Breast epithelium (tissue), 4 donors: Measurements from ENCODE around the gene DDX49. TPM values are rescaled to one million over a fixed set of nuclear protein-coding genes. Genes with fewer than 3 reads are reported as not detected.

Experiments used
- DNase-seq, 2 donors: peaks; one replicate each; pipeline ENCODE4 v3.0.0-alpha.2; 2019; ENCODE audit warnings: low spot score in 2 of 2
- H3K27ac ChIP-seq, 2 donors: fragments of 200-600 bp; sonication (generic) in 1 of 2; one replicate each; pipeline ENCODE4 v1.5.1; 2016 to 2019; ENCODE audit warnings: mild to moderate bottlenecking in 1 of 2
- H3K27me3 ChIP-seq, 2 donors: fragments of 200-600 bp; sonication (generic) in 1 of 2; one replicate each; pipeline versions ENCODE4 v1.5.1 to v1.6.0; 2017 to 2019; ENCODE audit warnings: control low read depth in 1 of 2, mild to moderate bottlenecking in 1 of 2
- H3K36me3 ChIP-seq: fragments of 200-600 bp; one replicate; pipeline ENCODE4 v1.5.1; 2019
- H3K4me1 ChIP-seq, 2 donors: fragments of 200-600 bp; sonication (generic); one replicate each; pipeline ENCODE4 v1.5.1; 2016 to 2019; ENCODE audit warnings: control low read depth in 1 of 2
- H3K4me3 ChIP-seq, 3 donors: fragments of 200-600 bp; sonication (generic); 1 replicate in 2 of 3; 2 replicates in 1 of 3; pipeline ENCODE4 v1.5.1; 2016 to 2019; ENCODE audit warnings: mild to moderate bottlenecking in 3 of 3, moderate library complexity in 2 of 3
- H3K9me3 ChIP-seq, 2 donors: fragments of 200-600 bp; sonication (generic) in 1 of 2; one replicate each; pipeline ENCODE4 v1.5.1; 2016 to 2019; ENCODE audit warnings: control low read depth in 1 of 2
- POLR2A ChIP-seq: fragments of 450-650 bp; IDR thresholded peaks from one replicate; pipeline ENCODE4 v1.6.1; 2016; ENCODE audit warnings: antibody characterized with exemption, mild to moderate bottlenecking, moderate library complexity
- POLR2AphosphoS5 ChIP-seq, 3 donors: sonication (generic); formaldehyde crosslinking; IDR thresholded peaks; one replicate each; pipeline ENCODE4 v1.6.1; 2017; ENCODE audit warnings: antibody characterized with exemption in 3 of 3
- intact Hi-C: fragments of 100-400 bp; cut with DNase I; formaldehyde crosslinking; loops from one replicate; pipeline ENCODE4 v1.15.1; 2023; ENCODE audit warnings: low total_unique reads
- total RNA-seq, 3 donors: library from RNA; depleted of rRNA; stranded (reverse); fragments of >200 nt; gene quantifications; one replicate each; pipeline ENCODE4 v1.1.0, GENCODE V29; 2016
- TF ChIP-seq, protein P1 (sequence below), 3 donors: fragments of 450-650 bp; IDR thresholded peaks; one replicate each; pipeline ENCODE4 v1.5.1; 2016 to 2017; ENCODE audit warnings: antibody characterized with exemption in 3 of 3, mild to moderate bottlenecking in 3 of 3, moderate library complexity in 3 of 3

Gene DDX49
- total RNA-seq, 3 donors from 2014 or later: 34.1 to 44.9 (median 40.2) TPM

DNA sequence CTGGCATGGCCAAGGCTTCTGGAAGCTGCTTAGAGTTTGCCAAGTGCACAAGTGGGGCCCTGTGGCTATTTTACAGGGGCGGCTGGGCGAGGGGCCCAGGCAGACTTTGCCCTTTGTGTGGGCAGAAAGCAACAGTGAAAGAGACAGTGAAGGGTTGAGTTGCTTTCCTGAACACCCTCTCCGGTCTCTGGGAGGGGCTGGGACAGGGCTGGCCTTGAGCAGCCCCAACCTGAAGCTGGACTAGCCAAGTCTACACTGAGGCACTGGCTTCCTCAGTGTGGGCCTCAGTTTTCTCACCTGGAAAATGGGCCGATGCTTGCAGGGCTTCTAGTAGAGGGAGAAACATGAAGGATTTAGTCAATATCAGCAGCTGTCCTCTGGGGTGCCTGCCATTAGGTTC lies 23.9 kb downstream of the DDX49 start:
- Histone ChIP-seq H3K9me3 (no peaks in the 10 kb centered on the region), H3K27me3 (no peaks in the 10 kb centered on the region), H3K4me3 (no peak overlapping the region), H3K4me1 (peaks cover 0 to 4% of the 10 kb centered on the region in 2 donors), H3K36me3 (no peaks in the 10 kb centered on the region), H3K27ac (no peak overlapping the region)
- no peak for TF ChIP-seq POLR2AphosphoS5 (IDR thresholded peaks at IDR 0.05)
- no peak for TF ChIP-seq POLR2A
- TF ChIP-seq, protein P1, sequence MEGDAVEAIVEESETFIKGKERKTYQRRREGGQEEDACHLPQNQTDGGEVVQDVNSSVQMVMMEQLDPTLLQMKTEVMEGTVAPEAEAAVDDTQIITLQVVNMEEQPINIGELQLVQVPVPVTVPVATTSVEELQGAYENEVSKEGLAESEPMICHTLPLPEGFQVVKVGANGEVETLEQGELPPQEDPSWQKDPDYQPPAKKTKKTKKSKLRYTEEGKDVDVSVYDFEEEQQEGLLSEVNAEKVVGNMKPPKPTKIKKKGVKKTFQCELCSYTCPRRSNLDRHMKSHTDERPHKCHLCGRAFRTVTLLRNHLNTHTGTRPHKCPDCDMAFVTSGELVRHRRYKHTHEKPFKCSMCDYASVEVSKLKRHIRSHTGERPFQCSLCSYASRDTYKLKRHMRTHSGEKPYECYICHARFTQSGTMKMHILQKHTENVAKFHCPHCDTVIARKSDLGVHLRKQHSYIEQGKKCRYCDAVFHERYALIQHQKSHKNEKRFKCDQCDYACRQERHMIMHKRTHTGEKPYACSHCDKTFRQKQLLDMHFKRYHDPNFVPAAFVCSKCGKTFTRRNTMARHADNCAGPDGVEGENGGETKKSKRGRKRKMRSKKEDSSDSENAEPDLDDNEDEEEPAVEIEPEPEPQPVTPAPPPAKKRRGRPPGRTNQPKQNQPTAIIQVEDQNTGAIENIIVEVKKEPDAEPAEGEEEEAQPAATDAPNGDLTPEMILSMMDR (IDR thresholded peaks at IDR 0.05): no peak
- no peak for DNase-seq
- intact Hi-C loops: no loop called here

DNA sequence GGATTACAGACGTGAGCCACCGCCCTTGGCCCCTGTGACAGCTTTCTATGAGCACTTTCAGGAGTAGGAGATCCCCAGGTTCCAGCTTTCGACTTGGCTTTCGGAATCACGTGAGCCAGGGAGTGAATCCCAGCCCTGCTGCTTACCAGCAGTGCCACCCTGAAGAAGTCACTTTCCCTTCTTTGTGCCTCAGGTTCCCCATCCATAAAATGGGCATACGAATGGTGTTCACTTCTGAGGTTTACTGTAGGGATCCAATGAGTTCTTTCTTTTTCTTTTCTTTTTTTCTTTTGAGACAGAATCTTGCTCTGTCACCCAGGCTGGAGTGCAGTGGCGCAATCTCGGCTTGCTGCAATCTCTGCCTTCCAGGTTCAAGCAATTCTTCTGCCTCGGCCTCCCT lies 25.8 kb downstream of the DDX49 start:
- Histone ChIP-seq H3K27me3 (no peaks in the 10 kb centered on the region), H3K4me3 (no peak overlapping the region), H3K9me3 (no peaks in the 10 kb centered on the region), H3K4me1 (no peaks in the 10 kb centered on the region), H3K36me3 (no peaks in the 10 kb centered on the region), H3K27ac (no peak overlapping the region)
- intact Hi-C loops: no loop called here
- TF ChIP-seq POLR2A (no peak), POLR2AphosphoS5 (IDR thresholded peaks at IDR 0.05) (no peak)
- TF ChIP-seq, protein P1 (IDR thresholded peaks at IDR 0.05): no peak
- no peak for DNase-seq

DNA sequence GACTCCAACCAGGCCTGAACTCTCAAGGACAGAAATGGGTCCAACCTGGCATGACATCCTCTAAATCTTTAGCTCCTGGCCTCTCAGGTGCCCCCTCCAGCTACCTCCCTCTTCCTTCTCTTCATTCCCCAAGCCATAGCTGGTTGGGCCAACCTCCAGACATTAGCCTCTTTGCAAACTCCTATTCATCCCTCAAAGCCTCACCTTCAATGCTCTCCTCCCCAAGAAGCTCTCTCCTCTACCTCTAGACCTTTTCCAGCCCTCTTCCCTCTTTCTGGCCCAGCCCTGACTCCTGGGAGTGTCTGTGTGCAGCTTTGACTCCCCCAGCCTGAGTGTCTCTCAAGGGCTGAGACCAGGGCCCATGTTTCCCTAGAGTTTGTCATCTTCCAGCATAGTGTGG lies 26.8 kb downstream of the DDX49 start:
- H3K4me3 ChIP-seq: no peak overlapping the region
- no peaks in the 10 kb centered on the region for H3K27me3 ChIP-seq
- H3K4me1 ChIP-seq: no peaks in the 10 kb centered on the region
- TF ChIP-seq POLR2AphosphoS5 (IDR thresholded peaks at IDR 0.05) (no peak), POLR2A (no peak)
- TF ChIP-seq, protein P1 (IDR thresholded peaks at IDR 0.05): no peak
- H3K36me3 ChIP-seq: no peaks in the 10 kb centered on the region
- intact Hi-C loops: no loop called here
- no peak overlapping the region for H3K27ac ChIP-seq
- DNase-seq: no peak
- no peaks in the 10 kb centered on the region for H3K9me3 ChIP-seq

GRCh38 chr19:18946918-18947317 lies 27.4 kb downstream of the DDX49 start:
- no peak overlapping the region for H3K4me3 ChIP-seq
- no peak overlapping the region for H3K27ac ChIP-seq
- H3K4me1 ChIP-seq: no peaks in the 10 kb centered on the region
- no peaks in the 10 kb centered on the region for H3K9me3 ChIP-seq
- DNase-seq: no peak
- no peaks in the 10 kb centered on the region for H3K27me3 ChIP-seq
- TF ChIP-seq, protein P1 (IDR thresholded peaks at IDR 0.05): no peak
- TF ChIP-seq POLR2A (no peak), POLR2AphosphoS5 (IDR thresholded peaks at IDR 0.05) (no peak)
- intact Hi-C loops: no loop called here
- no peaks in the 10 kb centered on the region for H3K36me3 ChIP-seq

DNA sequence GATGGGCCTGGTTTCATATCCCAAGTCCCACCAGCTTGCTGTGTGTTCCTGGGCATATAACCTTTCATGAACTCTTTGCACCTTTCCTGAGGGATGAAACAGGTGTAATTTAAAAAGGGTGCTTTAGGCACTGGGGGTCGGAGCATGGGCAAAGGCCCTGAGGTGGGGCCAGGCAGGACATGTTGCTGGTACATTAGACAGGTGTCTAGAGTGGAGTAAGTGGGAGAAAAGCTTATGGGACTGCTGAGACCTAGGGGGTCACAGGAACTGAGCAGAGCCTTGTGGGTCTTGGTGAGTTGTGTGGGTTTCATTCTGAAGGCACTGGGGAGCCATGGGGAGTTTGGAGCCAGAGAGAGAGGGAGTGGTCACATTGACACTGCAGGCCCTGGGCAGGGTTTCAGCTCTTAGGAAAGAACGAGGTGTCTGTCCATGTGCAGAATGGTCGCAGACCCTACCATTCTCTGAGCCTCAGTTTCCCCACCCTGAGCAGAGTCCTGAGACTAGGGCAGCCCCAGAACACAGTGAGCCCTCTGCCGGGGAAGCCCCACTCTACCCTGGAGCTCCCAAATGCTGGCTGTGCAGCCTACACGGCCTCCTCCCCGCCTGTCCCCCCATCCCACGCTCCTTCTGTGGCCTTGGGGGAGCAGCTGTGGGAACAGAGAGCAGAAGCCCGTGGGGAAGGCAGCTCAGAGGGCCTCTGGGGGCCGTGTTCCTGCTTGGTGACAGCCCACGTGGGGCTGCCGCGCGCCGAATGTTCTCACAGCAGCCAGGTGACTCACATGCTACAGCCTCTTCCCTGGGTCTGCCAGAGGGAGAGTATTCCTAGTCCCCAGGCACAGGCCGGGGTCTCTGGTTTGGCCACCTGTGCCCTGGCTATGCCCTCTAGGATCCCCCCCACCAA lies 28.8 kb downstream of the DDX49 start:
- no peak for TF ChIP-seq POLR2A
- no peak for TF ChIP-seq POLR2AphosphoS5 (IDR thresholded peaks at IDR 0.05)
- TF ChIP-seq, protein P1 (IDR thresholded peaks at IDR 0.05): no peak
- Histone ChIP-seq H3K4me1 (no peaks in the 10 kb centered on the region), H3K27me3 (no peaks in the 10 kb centered on the region), H3K4me3 (no peak overlapping the region), H3K27ac (no peak overlapping the region), H3K36me3 (no peaks in the 10 kb centered on the region), H3K9me3 (no peaks in the 10 kb centered on the region)
- DNase-seq: no peak
- intact Hi-C loops: no loop called here
